ENCODE measurements around the gene NUMBL. TPM values are rescaled to one million over a fixed set of nuclear protein-coding genes. Genes with fewer than 3 reads are reported as not detected.
"Not testable (repeated sequence)": the region's sequence is repeated elsewhere in the genome, so short reads cannot be mapped to it uniquely, and the experiment has no call there.

NUMBL gene
- total RNA-seq, 4 donors from 2014 or later = 38.2 to 143 (median 45.3) TPM

- no peak for DNase-seq (ENCODE audit: low spot score)
- no peak for ATAC-seq (ENCODE audit: low FRiP score)
- TF ChIP-seq CTCF (IDR thresholded peaks at IDR 0.05) = no peak
These were observed 61.1 kb downstream of the NUMBL start for GRCh38 chr19:40629346-40629745.

- TF ChIP-seq CTCF (IDR thresholded peaks at IDR 0.05) = no peak
These were observed 62.8 kb downstream of the NUMBL start for GRCh38 chr19:40627486-40628279.

GRCh38 chr19:40626918-40627317, 63.5 kb downstream of the NUMBL start:
- no peak for DNase-seq (ENCODE audit: low spot score)
- no peak for ATAC-seq (ENCODE audit: low FRiP score)
- TF ChIP-seq CTCF (IDR thresholded peaks at IDR 0.05) = no peak

More at GRCh38 chr19:40627486-40628279, 62.8 kb downstream of the NUMBL start:
- ATAC-seq (ENCODE audit: low FRiP score) (no peak), DNase-seq (ENCODE audit: low spot score) (no peak)

- no peak for TF ChIP-seq CTCF (IDR thresholded peaks at IDR 0.05)
- ATAC-seq (ENCODE audit: low FRiP score) (no peak), DNase-seq (ENCODE audit: low spot score) (no peak)
These were observed 64.9 kb downstream of the NUMBL start for GRCh38 chr19:40625406-40626120.

- ATAC-seq (ENCODE audit: low FRiP score); DNase-seq (ENCODE audit: low spot score): not testable (repeated sequence)
These were observed 65.9 kb downstream of the NUMBL start for GRCh38 chr19:40624369-40625153.

- no peak for TF ChIP-seq CTCF (IDR thresholded peaks at IDR 0.05)
- DNase-seq (ENCODE audit: low spot score) (peak; percentile 44), ATAC-seq (ENCODE audit: low FRiP score) (peak; percentile 82)
These were observed 66.8 kb downstream of the NUMBL start for GRCh38 chr19:40623403-40624251.

Measured in omental fat pad (tissue), 4 donors.